Measurements from ENCODE around the gene ANKDD1A. TPM values are rescaled to one million over a fixed set of nuclear protein-coding genes. Genes with fewer than 3 reads are reported as not detected.

Gene ANKDD1A
- polyA plus RNA-seq, 2 donors, result 1.4 to 1.9 TPM

DNA sequence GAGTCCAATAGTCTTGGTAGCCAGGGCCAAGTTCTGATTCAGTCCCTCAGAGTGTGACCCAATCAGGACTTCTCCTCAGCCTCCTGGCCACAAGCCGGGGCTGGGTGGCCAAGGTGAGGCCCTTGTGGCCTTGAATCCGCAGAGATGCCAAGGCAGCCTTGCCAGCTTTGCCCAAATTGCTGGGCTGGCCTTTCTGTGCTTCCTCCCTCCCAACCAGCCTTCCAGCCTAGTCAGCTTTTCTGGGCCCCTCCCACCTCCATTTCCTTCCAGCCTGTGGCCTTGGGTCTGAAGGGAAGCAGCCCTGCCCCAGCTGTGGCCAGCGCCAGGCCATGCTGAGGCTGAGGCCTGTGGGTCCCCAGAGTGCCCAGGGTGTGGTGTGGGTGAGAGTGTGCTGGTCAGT is 34.3 kb upstream of the ANKDD1A start:
- Histone ChIP-seq H3K9me3 (ENCODE audit: control insufficient read depth in 2 of 2, insufficient read depth in 1 of 2, low read depth in 1 of 2, low read length in 1 of 2) (no peaks in the 10 kb centered on the region), H3K4me1 (ENCODE audit: control insufficient read depth in 2 of 2, insufficient read depth in 2 of 2, low read length in 1 of 2) (peaks cover 3 to 8% of the 10 kb centered on the region in 2 donors), H3K27ac (ENCODE audit: low read depth in 2 of 2, low read length in 1 of 2) (peak overlapping the region; percentile 23 to 51), H3K36me3 (ENCODE audit: control insufficient read depth in 2 of 2, insufficient read depth in 2 of 2, low read length in 1 of 2) (no peaks in the 10 kb centered on the region), H3K4me3 (ENCODE audit: low read depth in 1 of 2, low read length in 2 of 2) (no peak overlapping the region), H3K27me3 (ENCODE audit: control insufficient read depth in 1 of 2, insufficient read depth in 2 of 2, low read length in 2 of 2) (no peaks in the 10 kb centered on the region)
- WGBS, 2 donors, result 36 to 41% methylated on average over 3 of the region's 3 CpGs

DNA sequence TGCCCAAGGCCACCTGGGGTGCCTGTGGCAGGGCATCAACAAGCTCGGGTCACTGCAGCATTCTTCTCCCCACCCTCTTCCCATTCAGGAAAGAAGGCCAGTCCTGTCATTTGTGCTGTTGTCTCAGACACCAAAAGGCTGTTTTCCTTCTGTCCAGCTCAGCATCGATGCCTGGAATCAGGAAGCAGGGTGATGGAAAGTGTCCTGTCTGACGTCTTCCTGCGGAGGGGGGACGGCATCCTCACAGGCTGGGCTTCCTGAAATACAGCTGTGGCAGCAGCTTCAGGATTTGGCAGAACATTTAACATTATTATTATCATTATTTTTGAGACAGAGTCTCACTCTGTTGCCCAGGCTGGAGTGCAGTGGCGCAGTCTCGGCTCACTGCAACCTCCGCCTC is 33.0 kb upstream of the ANKDD1A start:
- H3K27ac ChIP-seq (ENCODE audit: low read depth in 2 of 2, low read length in 1 of 2), result peak overlapping the region in 1 of 2 donors; percentile 24
- no peaks in the 10 kb centered on the region for H3K27me3 ChIP-seq (ENCODE audit: control insufficient read depth in 1 of 2, insufficient read depth in 2 of 2, low read length in 2 of 2)
- H3K4me1 ChIP-seq (ENCODE audit: control insufficient read depth in 2 of 2, insufficient read depth in 2 of 2, low read length in 1 of 2), result peaks cover 5 to 8% of the 10 kb centered on the region in 2 donors
- no peak overlapping the region for H3K4me3 ChIP-seq (ENCODE audit: low read depth in 1 of 2, low read length in 2 of 2)
- H3K9me3 ChIP-seq (ENCODE audit: control insufficient read depth in 2 of 2, insufficient read depth in 1 of 2, low read depth in 1 of 2, low read length in 1 of 2), result no peaks in the 10 kb centered on the region
- H3K36me3 ChIP-seq (ENCODE audit: control insufficient read depth in 2 of 2, insufficient read depth in 2 of 2, low read length in 1 of 2), result no peaks in the 10 kb centered on the region
- WGBS, 2 donors, result 72 to 74% methylated on average over 8 of the region's 8 CpGs

DNA sequence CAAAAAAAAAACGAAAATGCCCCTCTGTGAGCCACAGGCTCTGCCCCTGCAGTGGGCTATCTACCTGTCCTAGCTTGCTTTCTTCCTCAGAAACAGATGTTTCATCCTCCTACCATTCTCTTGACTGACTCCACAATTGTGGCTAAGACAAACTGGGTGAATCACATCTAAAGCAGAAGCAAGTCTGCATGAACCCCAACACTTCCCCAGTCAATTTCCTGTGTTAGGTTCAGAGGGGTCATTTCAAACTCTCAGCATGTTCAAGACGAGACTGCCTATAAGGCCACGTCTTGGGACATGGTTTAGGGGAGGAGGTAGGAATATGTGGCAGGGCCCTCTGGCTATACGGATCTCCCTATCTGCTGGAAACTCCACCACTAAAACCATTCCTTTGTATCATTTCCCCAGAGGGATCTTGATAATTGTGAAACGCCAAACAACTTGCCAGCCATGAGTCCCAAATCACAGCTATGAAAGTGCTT is 28.6 kb upstream of the ANKDD1A start:
- Histone ChIP-seq H3K4me3 (ENCODE audit: low read depth in 1 of 2, low read length in 2 of 2) (no peak overlapping the region), H3K9me3 (ENCODE audit: control insufficient read depth in 2 of 2, insufficient read depth in 1 of 2, low read depth in 1 of 2, low read length in 1 of 2) (no peaks in the 10 kb centered on the region), H3K27ac (ENCODE audit: low read depth in 2 of 2, low read length in 1 of 2) (peak overlapping the region; percentile 6 to 22), H3K27me3 (ENCODE audit: control insufficient read depth in 1 of 2, insufficient read depth in 2 of 2, low read length in 2 of 2) (no peaks in the 10 kb centered on the region), H3K4me1 (ENCODE audit: control insufficient read depth in 2 of 2, insufficient read depth in 2 of 2, low read length in 1 of 2) (peaks cover 4 to 5% of the 10 kb centered on the region in 2 donors), H3K36me3 (ENCODE audit: control insufficient read depth in 2 of 2, insufficient read depth in 2 of 2, low read length in 1 of 2) (no peaks in the 10 kb centered on the region)
- 60% methylated on average over 5 of the region's 5 CpGs for WGBS, 2 donors

DNA sequence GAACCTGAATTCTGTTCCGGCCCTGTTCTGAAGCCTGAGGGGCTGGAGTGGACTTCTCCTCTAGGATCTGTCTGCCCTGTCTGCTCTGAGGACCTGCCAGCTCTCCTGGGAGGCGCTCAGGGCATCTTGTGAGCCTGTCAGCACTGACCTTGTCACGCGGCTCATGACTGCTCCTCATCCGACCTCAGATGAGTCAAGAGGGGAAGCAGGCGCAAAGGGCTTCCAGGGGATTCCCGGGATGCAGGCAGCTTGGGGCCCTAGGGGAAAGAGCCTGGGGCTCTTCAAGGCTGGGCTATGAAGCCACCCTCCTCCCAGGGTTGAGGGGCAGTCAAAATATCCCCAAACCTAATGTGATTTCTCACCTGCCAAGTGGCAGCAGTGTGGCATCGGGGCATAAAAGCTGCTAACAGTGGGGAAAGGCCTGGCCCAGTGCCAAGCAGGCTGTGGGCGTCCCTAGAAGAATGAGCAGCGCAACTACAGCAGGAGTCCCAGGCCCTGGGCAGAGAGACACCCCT is 27.6 kb upstream of the ANKDD1A start:
- WGBS, 2 donors, result 19 to 25% methylated on average over 9 to 10 of the region's 10 CpGs
- no peaks in the 10 kb centered on the region for H3K9me3 ChIP-seq (ENCODE audit: control insufficient read depth in 2 of 2, insufficient read depth in 1 of 2, low read depth in 1 of 2, low read length in 1 of 2)
- H3K27ac ChIP-seq (ENCODE audit: low read depth in 2 of 2, low read length in 1 of 2), result peak overlapping the region; percentile 24 to 50
- H3K27me3 ChIP-seq (ENCODE audit: control insufficient read depth in 1 of 2, insufficient read depth in 2 of 2, low read length in 2 of 2), result no peaks in the 10 kb centered on the region
- peaks cover 4 to 5% of the 10 kb centered on the region in 2 donors for H3K4me1 ChIP-seq (ENCODE audit: control insufficient read depth in 2 of 2, insufficient read depth in 2 of 2, low read length in 1 of 2)
- H3K36me3 ChIP-seq (ENCODE audit: control insufficient read depth in 2 of 2, insufficient read depth in 2 of 2, low read length in 1 of 2), result no peaks in the 10 kb centered on the region
- no peak overlapping the region for H3K4me3 ChIP-seq (ENCODE audit: low read depth in 1 of 2, low read length in 2 of 2)

DNA sequence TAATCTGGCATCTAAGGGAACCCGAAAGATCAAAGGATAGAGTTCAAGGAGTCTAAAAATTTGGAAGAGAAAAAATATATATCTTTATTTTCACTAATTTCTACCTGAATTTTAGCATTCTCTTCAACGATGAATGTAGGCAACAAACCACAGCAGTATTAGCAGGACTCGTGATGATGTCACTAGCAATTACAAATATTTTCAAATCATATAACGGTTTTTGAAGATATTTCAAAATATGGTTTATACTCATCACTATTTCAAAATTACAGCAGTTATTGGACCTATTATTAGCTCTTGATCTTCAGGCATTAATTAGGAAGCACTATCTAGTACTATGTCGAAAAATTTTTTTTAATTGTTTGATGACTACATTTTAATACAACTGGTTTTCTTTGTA is 27.0 kb upstream of the ANKDD1A start:
- no peak overlapping the region for H3K4me3 ChIP-seq (ENCODE audit: low read depth in 1 of 2, low read length in 2 of 2)
- peaks cover 4 to 5% of the 10 kb centered on the region in 2 donors for H3K4me1 ChIP-seq (ENCODE audit: control insufficient read depth in 2 of 2, insufficient read depth in 2 of 2, low read length in 1 of 2)
- no peaks in the 10 kb centered on the region for H3K27me3 ChIP-seq (ENCODE audit: control insufficient read depth in 1 of 2, insufficient read depth in 2 of 2, low read length in 2 of 2)
- H3K9me3 ChIP-seq (ENCODE audit: control insufficient read depth in 2 of 2, insufficient read depth in 1 of 2, low read depth in 1 of 2, low read length in 1 of 2), result no peaks in the 10 kb centered on the region
- H3K27ac ChIP-seq (ENCODE audit: low read depth in 2 of 2, low read length in 1 of 2), result no peak overlapping the region
- 88% methylated on average over 5 of the region's 5 CpGs for WGBS, 2 donors
- no peaks in the 10 kb centered on the region for H3K36me3 ChIP-seq (ENCODE audit: control insufficient read depth in 2 of 2, insufficient read depth in 2 of 2, low read length in 1 of 2)

DNA sequence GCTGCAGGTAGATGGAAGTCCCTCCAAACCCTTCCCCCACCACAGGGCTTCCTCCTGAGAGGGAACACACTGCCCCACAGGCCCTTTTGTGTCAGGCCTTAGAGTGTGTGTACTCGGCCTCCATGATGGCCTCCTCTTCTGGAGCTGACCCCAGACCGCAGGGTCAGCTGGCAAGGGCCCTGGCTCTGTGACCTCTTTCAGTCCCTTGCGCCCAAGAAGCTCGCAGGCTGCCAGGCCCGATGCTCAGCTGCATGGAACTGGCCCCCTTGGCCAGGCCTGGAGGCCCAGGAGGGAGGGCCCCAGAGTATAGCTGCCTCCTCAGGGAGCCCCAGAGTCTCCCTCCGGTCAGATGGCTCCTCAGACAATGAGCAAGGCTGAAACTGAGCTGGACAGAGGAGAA is 23.4 kb upstream of the ANKDD1A start:
- no peaks in the 10 kb centered on the region for H3K36me3 ChIP-seq (ENCODE audit: control insufficient read depth in 2 of 2, insufficient read depth in 2 of 2, low read length in 1 of 2)
- no peaks in the 10 kb centered on the region for H3K4me1 ChIP-seq (ENCODE audit: control insufficient read depth in 2 of 2, insufficient read depth in 2 of 2, low read length in 1 of 2)
- no peaks in the 10 kb centered on the region for H3K9me3 ChIP-seq (ENCODE audit: control insufficient read depth in 2 of 2, insufficient read depth in 1 of 2, low read depth in 1 of 2, low read length in 1 of 2)
- H3K27ac ChIP-seq (ENCODE audit: low read depth in 2 of 2, low read length in 1 of 2), result no peak overlapping the region
- H3K4me3 ChIP-seq (ENCODE audit: low read depth in 1 of 2, low read length in 2 of 2), result no peak overlapping the region
- WGBS, 2 donors, result 92 to 94% methylated on average over 6 of the region's 6 CpGs
- H3K27me3 ChIP-seq (ENCODE audit: control insufficient read depth in 1 of 2, insufficient read depth in 2 of 2, low read length in 2 of 2), result no peaks in the 10 kb centered on the region

DNA sequence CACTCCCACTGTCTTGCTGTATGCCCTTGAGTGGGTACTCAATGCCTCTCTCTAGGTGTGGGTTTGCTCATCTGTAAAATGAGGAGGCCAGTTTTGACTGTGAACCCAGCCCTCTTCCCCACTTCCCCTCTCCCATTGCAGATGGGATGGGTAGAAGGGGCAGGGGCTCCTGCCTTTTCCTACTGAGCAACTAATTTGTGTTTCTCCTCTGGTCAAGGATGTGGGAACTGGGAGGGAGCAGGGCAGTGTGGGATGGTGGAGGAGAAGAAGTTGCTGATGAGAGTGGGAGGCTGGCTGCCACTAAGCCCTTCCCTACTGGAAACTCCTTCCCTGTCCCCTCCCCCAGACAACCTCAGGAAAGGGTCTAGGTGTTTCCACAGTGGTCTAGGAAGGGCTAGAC is 20.1 kb upstream of the ANKDD1A start:
- peak overlapping the region; percentile 28 to 64 for H3K27ac ChIP-seq (ENCODE audit: low read depth in 2 of 2, low read length in 1 of 2)
- no peaks in the 10 kb centered on the region for H3K36me3 ChIP-seq (ENCODE audit: control insufficient read depth in 2 of 2, insufficient read depth in 2 of 2, low read length in 1 of 2)
- no peaks in the 10 kb centered on the region for H3K27me3 ChIP-seq (ENCODE audit: control insufficient read depth in 1 of 2, insufficient read depth in 2 of 2, low read length in 2 of 2)
- H3K4me3 ChIP-seq (ENCODE audit: low read depth in 1 of 2, low read length in 2 of 2), result no peak overlapping the region
- H3K9me3 ChIP-seq (ENCODE audit: control insufficient read depth in 2 of 2, insufficient read depth in 1 of 2, low read depth in 1 of 2, low read length in 1 of 2), result no peaks in the 10 kb centered on the region
- peaks cover 0 to 4% of the 10 kb centered on the region in 2 donors for H3K4me1 ChIP-seq (ENCODE audit: control insufficient read depth in 2 of 2, insufficient read depth in 2 of 2, low read length in 1 of 2)

DNA sequence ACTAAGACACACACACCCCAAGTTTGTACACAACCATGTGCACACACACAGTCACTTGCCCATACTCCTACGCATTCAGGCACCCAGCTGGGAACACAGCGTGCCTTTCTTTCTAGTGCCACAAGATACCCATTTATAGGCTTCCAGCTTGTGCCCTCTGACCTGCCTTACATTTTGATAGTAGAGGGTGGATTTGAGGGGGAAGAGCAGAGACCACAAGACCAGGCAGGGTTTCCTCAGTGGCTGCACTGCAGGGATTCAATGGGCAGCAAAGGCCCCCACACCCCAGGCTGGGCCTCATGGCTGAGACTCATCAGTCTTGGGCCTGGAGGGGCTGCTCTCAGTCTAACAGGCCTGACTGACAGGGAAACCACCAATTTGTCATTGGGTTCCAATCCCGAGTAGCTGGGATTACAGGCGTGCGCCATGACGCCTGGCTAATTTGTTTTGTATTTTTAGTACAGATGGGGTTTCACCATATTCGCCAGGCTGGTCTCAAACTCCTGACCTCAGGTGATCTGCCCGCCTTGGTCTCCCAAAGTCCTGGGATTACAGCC is 18.8 kb upstream of the ANKDD1A start:
- H3K27me3 ChIP-seq (ENCODE audit: control insufficient read depth in 1 of 2, insufficient read depth in 2 of 2, low read length in 2 of 2), result no peaks in the 10 kb centered on the region
- peak overlapping the region; percentile 86 to 99 for H3K27ac ChIP-seq (ENCODE audit: low read depth in 2 of 2, low read length in 1 of 2)
- no peaks in the 10 kb centered on the region for H3K36me3 ChIP-seq (ENCODE audit: control insufficient read depth in 2 of 2, insufficient read depth in 2 of 2, low read length in 1 of 2)
- H3K4me1 ChIP-seq (ENCODE audit: control insufficient read depth in 2 of 2, insufficient read depth in 2 of 2, low read length in 1 of 2), result peaks cover 3 to 12% of the 10 kb centered on the region in 2 donors
- no peaks in the 10 kb centered on the region for H3K9me3 ChIP-seq (ENCODE audit: control insufficient read depth in 2 of 2, insufficient read depth in 1 of 2, low read depth in 1 of 2, low read length in 1 of 2)
- H3K4me3 ChIP-seq (ENCODE audit: low read depth in 1 of 2, low read length in 2 of 2), result no peak overlapping the region
- WGBS, 2 donors, result 86 to 87% methylated on average over 8 of the region's 8 CpGs

DNA sequence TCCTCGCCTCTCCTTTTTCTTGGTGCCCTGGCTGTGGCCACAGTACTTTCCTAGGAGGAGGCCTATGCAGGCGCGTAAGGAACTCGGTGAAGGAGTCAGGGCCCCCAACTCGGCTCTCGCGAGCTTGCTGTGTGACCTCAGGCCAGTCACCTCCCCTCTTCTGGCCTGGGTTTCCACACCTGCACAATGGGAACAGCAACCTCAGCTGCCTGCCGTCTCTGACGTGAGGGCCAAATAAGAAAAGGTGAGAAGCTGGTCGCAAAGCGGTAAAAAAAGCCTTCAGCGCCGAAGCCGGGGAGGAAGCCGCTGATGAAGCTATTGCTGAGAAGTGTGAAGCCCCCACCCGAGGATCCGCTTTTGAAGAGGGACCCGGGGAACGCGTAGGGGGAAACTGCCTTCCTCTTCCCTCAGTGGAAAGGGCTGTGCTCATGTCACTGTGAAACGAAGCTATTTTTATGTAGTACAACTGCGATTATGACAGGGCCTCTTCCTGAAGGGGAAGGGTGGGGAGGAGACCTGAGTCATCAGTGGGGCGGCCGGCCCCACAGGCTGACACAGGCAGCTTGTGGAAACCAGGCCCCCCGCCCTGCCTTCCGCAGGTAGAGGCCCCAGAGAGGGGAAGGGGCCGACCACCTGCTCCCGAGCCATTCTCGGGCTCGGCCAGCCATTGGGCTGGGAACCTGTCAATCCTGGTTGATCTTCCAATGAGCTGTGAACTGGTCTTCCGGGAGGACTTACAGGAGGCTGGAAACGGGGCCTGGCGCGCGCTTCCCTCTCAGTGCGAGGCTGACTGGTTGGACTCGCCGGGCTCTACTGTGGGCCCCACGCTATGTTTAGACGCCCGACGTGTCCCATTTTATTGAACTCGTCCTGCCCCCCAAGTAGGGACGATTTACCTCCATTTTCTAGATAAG is 18.0 kb upstream of the ANKDD1A start:
- Histone ChIP-seq H3K4me1 (ENCODE audit: control insufficient read depth in 2 of 2, insufficient read depth in 2 of 2, low read length in 1 of 2) (peaks cover 3 to 12% of the 10 kb centered on the region in 2 donors), H3K27me3 (ENCODE audit: control insufficient read depth in 1 of 2, insufficient read depth in 2 of 2, low read length in 2 of 2) (no peaks in the 10 kb centered on the region)

More for the DNA sequence above, 18.0 kb upstream of the ANKDD1A start:
- WGBS, 2 donors, result 27 to 29% methylated on average over 41 to 44 of the region's 44 CpGs
- H3K9me3 ChIP-seq (ENCODE audit: control insufficient read depth in 2 of 2, insufficient read depth in 1 of 2, low read depth in 1 of 2, low read length in 1 of 2), result no peaks in the 10 kb centered on the region
- no peaks in the 10 kb centered on the region for H3K36me3 ChIP-seq (ENCODE audit: control insufficient read depth in 2 of 2, insufficient read depth in 2 of 2, low read length in 1 of 2)
- peak overlapping the region; percentile 16 to 40 for H3K4me3 ChIP-seq (ENCODE audit: low read depth in 1 of 2, low read length in 2 of 2)
- H3K27ac ChIP-seq (ENCODE audit: low read depth in 2 of 2, low read length in 1 of 2), result peak overlapping the region; percentile 86 to 99

All from esophagus (tissue), 2 donors.